ENCODE data around the gene ZNF616. TPM values are rescaled to one million over a fixed set of nuclear protein-coding genes. Genes with fewer than 3 reads are reported as not detected.

Gene ZNF616
- total and polyA plus RNA-seq, 2 donors (not counting 1 experiment from before 2014, with no cell fraction given) = 1.4 to 14.2 TPM

- DNase-seq = no peak
- H3K9me3 Mint-ChIP-seq (ENCODE audit: insufficient read depth) = peaks cover 55% of the 10 kb centered on the region
- H3K27ac ChIP-seq (ENCODE audit: low read length in 2 of 2) = no peak overlapping the region
- no peaks in the 10 kb centered on the region for H3K4me1 ChIP-seq (ENCODE audit: control insufficient read depth in 2 of 2, insufficient read depth in 2 of 2, low read length in 2 of 2)
- no peak overlapping the region for H3K27ac Mint-ChIP-seq
- H3K4me2 ChIP-seq (replicated peaks; ENCODE audit: low read depth, low read length, poor library complexity, severe bottlenecking) = no peak overlapping the region
- H3K27me3 ChIP-seq (replicated peaks in 1 of 4; ENCODE audit: control extremely low read depth in 1 of 4, control insufficient read depth in 3 of 4, insufficient read depth in 4 of 4, low read length in 3 of 4) = no peaks in the 10 kb centered on the region
- H3K4me3 Mint-ChIP-seq = no peak overlapping the region
- ChIA-PET CTCF (no interaction called here), POLR2A (no interaction called here)
- peak overlapping the region in 1 of 5 experiments; percentile 21 for H3K4me3 ChIP-seq (ENCODE audit: control extremely low read depth in 1 of 5, extremely low read depth in 1 of 5, insufficient read depth in 1 of 5, low read depth in 2 of 5, low read length in 4 of 5)
- intact Hi-C loops (cut with micrococcal nuclease) = no loop called here
- peaks cover 6 to 30% of the 10 kb centered on the region in 2 experiments for H3K36me3 ChIP-seq (replicated peaks in 1 of 2; ENCODE audit: control extremely low read depth in 1 of 2, control insufficient read depth in 1 of 2, extremely low read depth in 1 of 2, insufficient read depth in 2 of 2, low read length in 1 of 2)
- WGBS (ENCODE audit: insufficient coverage) = 100% methylated on average over 1 of the region's 5 CpGs
- no peaks in the 10 kb centered on the region for H3K79me2 ChIP-seq (ENCODE audit: control insufficient read depth, insufficient read depth, low read length)
- H3K4me1 Mint-ChIP-seq = no peaks in the 10 kb centered on the region
- ATAC-seq (ENCODE audit: low read depth) = no peak
- H3K9ac ChIP-seq (ENCODE audit: low read length) = no peak overlapping the region
- H4K20me1 ChIP-seq (ENCODE audit: control insufficient read depth, insufficient read depth, low read length, poor library complexity, severe bottlenecking) = no peaks in the 10 kb centered on the region
- peaks cover 28 to 95% (median 50%) of the 10 kb centered on the region in 3 donors for H3K9me3 ChIP-seq (ENCODE audit: control extremely low read depth in 1 of 3, control insufficient read depth in 2 of 3, insufficient read depth in 1 of 3, low read length in 2 of 3)
- H3K27me3 Mint-ChIP-seq = no peaks in the 10 kb centered on the region
- H2AFZ ChIP-seq (ENCODE audit: insufficient read depth, low read depth, low read length, poor library complexity, severe bottlenecking) = no peak overlapping the region
- no peak for TF ChIP-seq EZH2 (IDR thresholded peaks at IDR 0.05; ENCODE audit: borderline replicate concordance, insufficient read depth, low read depth, low read length, poor library complexity, severe bottlenecking)
Observed at GRCh38 chr19:52114691-52115090, 25.0 kb downstream of the ZNF616 start.

GRCh38 chr19:52112624-52113023, 27.1 kb downstream of the ZNF616 start:
- intact Hi-C loops (cut with micrococcal nuclease) = no loop called here
- Histone ChIP-seq H3K4me2 (replicated peaks; ENCODE audit: low read depth, low read length, poor library complexity, severe bottlenecking) (no peak overlapping the region), H3K27me3 (replicated peaks in 1 of 4; ENCODE audit: control extremely low read depth in 1 of 4, control insufficient read depth in 3 of 4, insufficient read depth in 4 of 4, low read length in 3 of 4) (no peaks in the 10 kb centered on the region), H3K4me1 (ENCODE audit: control insufficient read depth in 2 of 2, insufficient read depth in 2 of 2, low read length in 2 of 2) (no peaks in the 10 kb centered on the region), H3K36me3 (replicated peaks in 1 of 2; ENCODE audit: control extremely low read depth in 1 of 2, control insufficient read depth in 1 of 2, extremely low read depth in 1 of 2, insufficient read depth in 2 of 2, low read length in 1 of 2) (peaks cover 6 to 13% of the 10 kb centered on the region in 2 experiments), H3K79me2 (ENCODE audit: control insufficient read depth, insufficient read depth, low read length) (no peaks in the 10 kb centered on the region), H3K9me3 (ENCODE audit: control extremely low read depth in 1 of 3, control insufficient read depth in 2 of 3, insufficient read depth in 1 of 3, low read length in 2 of 3) (peaks cover 27 to 91% (median 39%) of the 10 kb centered on the region in 3 donors), H3K27ac (ENCODE audit: low read length in 2 of 2) (no peak overlapping the region), H4K20me1 (ENCODE audit: control insufficient read depth, insufficient read depth, low read length, poor library complexity, severe bottlenecking) (no peaks in the 10 kb centered on the region), H2AFZ (ENCODE audit: insufficient read depth, low read depth, low read length, poor library complexity, severe bottlenecking) (no peak overlapping the region), H3K9ac (ENCODE audit: low read length) (no peak overlapping the region), H3K4me3 (ENCODE audit: control extremely low read depth in 1 of 5, extremely low read depth in 1 of 5, insufficient read depth in 1 of 5, low read depth in 2 of 5, low read length in 4 of 5) (no peak overlapping the region)
- Mint-ChIP-seq H3K27ac (no peak overlapping the region), H3K27me3 (no peaks in the 10 kb centered on the region), H3K4me1 (no peaks in the 10 kb centered on the region), H3K4me3 (no peak overlapping the region), H3K9me3 (ENCODE audit: insufficient read depth) (peaks cover 49% of the 10 kb centered on the region)
- DNase-seq = no peak
- CTCF ChIA-PET = no interaction called here
- no peak for ATAC-seq (ENCODE audit: low read depth)
- 93% methylated on average over 2 of the region's 3 CpGs for WGBS (ENCODE audit: insufficient coverage)
- POLR2A ChIA-PET = no interaction called here
- no peak for TF ChIP-seq CTCF (IDR thresholded peaks at IDR 0.05)
- no peak for TF ChIP-seq EZH2 (IDR thresholded peaks at IDR 0.05; ENCODE audit: borderline replicate concordance, insufficient read depth, low read depth, low read length, poor library complexity, severe bottlenecking)

Data from B cell (primary cell).